ENCODE results near the gene TFIP11. TPM values are rescaled to one million over a fixed set of nuclear protein-coding genes. Genes with fewer than 3 reads are reported as not detected.

The TFIP11 gene
- total and polyA plus RNA-seq, 2 of the 8 experiments (the other 6 are each of a cell fraction or from before 2014, with no cell fraction given): 18.1 to 28.3 TPM

DNA sequence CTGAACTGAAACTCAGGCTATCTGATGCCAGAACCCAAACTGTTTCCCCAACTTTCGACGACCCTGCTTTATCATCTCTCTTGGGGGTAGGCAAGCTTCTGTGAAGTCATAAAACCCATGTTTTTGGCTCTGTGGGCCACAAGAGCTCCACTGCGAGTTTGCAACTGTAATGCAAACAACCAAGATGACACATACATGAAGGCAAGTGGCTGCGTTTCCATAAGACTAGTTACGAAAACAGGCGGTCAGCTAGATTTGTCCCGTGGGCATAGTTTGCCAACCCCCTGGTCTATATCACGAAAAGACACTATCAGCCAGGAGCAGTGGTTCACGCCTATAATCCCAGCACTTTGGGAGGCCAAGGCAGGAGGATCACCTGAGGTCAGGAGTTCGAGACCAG, 40.2 kb upstream of the TFIP11 start:
- Histone ChIP-seq H3K36me3 (ENCODE audit: control insufficient read depth in 2 of 4, insufficient read depth in 4 of 4, low read length in 3 of 4) (no peaks in the 10 kb centered on the region), H3K79me1 (ENCODE audit: low read depth, low read length) (peaks cover 14% of the 10 kb centered on the region), H3K27ac (ENCODE audit: low read depth, low read length) (no peak overlapping the region), H4K91ac (replicated peaks; ENCODE audit: insufficient read length, low read length) (no peak overlapping the region), H2BK15ac (ENCODE audit: low read length) (no peak overlapping the region), H4K20me1 (replicated peaks in 1 of 2; ENCODE audit: control insufficient read depth in 1 of 2, insufficient read depth in 2 of 2, low read length in 2 of 2) (peaks cover 4 to 6% of the 10 kb centered on the region in 2 experiments), H2BK12ac (ENCODE audit: low read depth, low read length) (no peak overlapping the region), H2BK5ac (ENCODE audit: low read depth, low read length) (no peak overlapping the region), H4K8ac (ENCODE audit: extremely low read depth, insufficient read depth, low read length) (no peak overlapping the region), H3K14ac (ENCODE audit: insufficient read length) (no peak overlapping the region), H3K9ac (replicated peaks in 1 of 4; ENCODE audit: extremely low read depth in 1 of 4, low read depth in 3 of 4, low read length in 3 of 4) (peak overlapping the region in 1 of 4 experiments; percentile 28; a peak in 2 of 7 replicates), H2BK20ac (ENCODE audit: low read length) (no peak overlapping the region), H3K23ac (ENCODE audit: insufficient read length) (no peak overlapping the region), H3K79me2 (ENCODE audit: control insufficient read depth in 1 of 2, insufficient read depth in 2 of 2, low read length in 2 of 2) (peaks cover 9 to 73% of the 10 kb centered on the region in 2 experiments), H3K4me2 (ENCODE audit: insufficient read depth in 1 of 2, low read depth in 2 of 2, low read length in 2 of 2) (no peak overlapping the region), H2AK5ac (ENCODE audit: low read depth, low read length) (no peak overlapping the region), H3K27me3 (replicated peaks in 1 of 4; ENCODE audit: control insufficient read depth in 3 of 4, extremely low read depth in 1 of 4, insufficient read depth in 3 of 4, low read length in 3 of 4) (no peaks in the 10 kb centered on the region), H3K56ac (replicated peaks; ENCODE audit: insufficient read length, low read depth, low read length) (no peak overlapping the region), H3K23me2 (ENCODE audit: low read depth, low read length) (no peaks in the 10 kb centered on the region), H3K18ac (ENCODE audit: extremely low read depth, low read length) (no peak overlapping the region), H2BK120ac (replicated peaks; ENCODE audit: low read depth, low read length) (no peak overlapping the region), H4K5ac (ENCODE audit: insufficient read length, low read depth, low read length) (no peak overlapping the region), H3K9me3 (ENCODE audit: insufficient read depth in 2 of 2, low read depth in 1 of 2, low read length in 1 of 2) (no peaks in the 10 kb centered on the region), H3K4ac (replicated peaks; ENCODE audit: insufficient read length, low read depth, low read length) (no peak overlapping the region), H3K4me1 (replicated peaks in 1 of 4; ENCODE audit: control insufficient read depth in 3 of 4, insufficient read depth in 4 of 4, low read length in 3 of 4) (peaks cover 18 to 41% (median 28%) of the 10 kb centered on the region in 4 experiments), H2AFZ (ENCODE audit: low read length) (no peak overlapping the region), H3K4me3 (ENCODE audit: extremely low read depth in 1 of 4, insufficient read depth in 2 of 4, low read depth in 3 of 4, low read length in 4 of 4) (no peak overlapping the region)
- TF ChIP-seq TCF12 (IDR thresholded peaks at IDR 0.05; ENCODE audit: low read depth, low read length) (no peak), CHD1 (IDR thresholded peaks at IDR 0.05; ENCODE audit: low read depth, low read length) (no peak)
- TF ChIP-seq, protein P1, sequence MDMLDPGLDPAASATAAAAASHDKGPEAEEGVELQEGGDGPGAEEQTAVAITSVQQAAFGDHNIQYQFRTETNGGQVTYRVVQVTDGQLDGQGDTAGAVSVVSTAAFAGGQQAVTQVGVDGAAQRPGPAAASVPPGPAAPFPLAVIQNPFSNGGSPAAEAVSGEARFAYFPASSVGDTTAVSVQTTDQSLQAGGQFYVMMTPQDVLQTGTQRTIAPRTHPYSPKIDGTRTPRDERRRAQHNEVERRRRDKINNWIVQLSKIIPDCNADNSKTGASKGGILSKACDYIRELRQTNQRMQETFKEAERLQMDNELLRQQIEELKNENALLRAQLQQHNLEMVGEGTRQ (IDR thresholded peaks at IDR 0.05; ENCODE audit: low read length): no peak
- ChIA-PET CTCF (ENCODE audit: partially characterized antibody) (no interaction called here), POLR2A (ENCODE audit: partially characterized antibody) (interaction anchor here (1.0 to 1.4 kb wide), 3 partner anchors 27 to 35 kb away, joined by 3 to 4 read pairs (median 4); no protein-coding TSS in a partner anchor)
- 77% methylated on average over 10 of the region's 10 CpGs; no CpG with 5 or more reads in 1 of the 2 experiments for WGBS, 2 experiments (ENCODE audit: extremely low coverage in 1 of 2, insufficient coverage in 1 of 2, insufficient read length in 1 of 2, insufficient replicate concordance in 2 of 2, low coverage in 1 of 2, low lambda C conversion rate in 2 of 2, missing lambda C conversion rate in 1 of 2)
- DNase-seq (ENCODE audit: low read depth in 1 of 2, low spot score in 2 of 2): no peak
- FAIRE-seq: no peak
